ENCODE data around the gene TAP1. TPM values are rescaled to one million over a fixed set of nuclear protein-coding genes. Genes with fewer than 3 reads are reported as not detected.

TAP1 gene
- total RNA-seq, 1 experiment from 2014 or later, result 12.1 TPM

DNA sequence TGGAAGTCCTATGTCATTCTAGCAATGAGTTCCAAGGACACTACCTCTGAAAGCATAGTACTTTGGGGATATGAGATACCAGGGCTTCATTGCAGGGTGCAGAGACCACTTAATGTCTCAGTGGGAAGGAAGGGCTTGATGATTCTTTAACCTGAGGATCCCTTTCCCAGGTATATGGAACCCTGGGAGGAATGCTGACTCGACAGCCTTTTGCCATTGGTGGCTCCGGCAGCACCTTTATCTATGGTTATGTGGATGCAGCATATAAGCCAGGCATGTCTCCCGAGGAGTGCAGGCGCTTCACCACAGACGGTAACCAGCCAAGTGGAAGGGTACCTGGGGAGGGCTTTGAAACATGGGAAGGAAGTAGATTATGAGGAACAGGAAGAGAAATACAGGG lies 4.7 kb upstream of the TAP1 start:
- TF ChIP-seq, protein P1, sequence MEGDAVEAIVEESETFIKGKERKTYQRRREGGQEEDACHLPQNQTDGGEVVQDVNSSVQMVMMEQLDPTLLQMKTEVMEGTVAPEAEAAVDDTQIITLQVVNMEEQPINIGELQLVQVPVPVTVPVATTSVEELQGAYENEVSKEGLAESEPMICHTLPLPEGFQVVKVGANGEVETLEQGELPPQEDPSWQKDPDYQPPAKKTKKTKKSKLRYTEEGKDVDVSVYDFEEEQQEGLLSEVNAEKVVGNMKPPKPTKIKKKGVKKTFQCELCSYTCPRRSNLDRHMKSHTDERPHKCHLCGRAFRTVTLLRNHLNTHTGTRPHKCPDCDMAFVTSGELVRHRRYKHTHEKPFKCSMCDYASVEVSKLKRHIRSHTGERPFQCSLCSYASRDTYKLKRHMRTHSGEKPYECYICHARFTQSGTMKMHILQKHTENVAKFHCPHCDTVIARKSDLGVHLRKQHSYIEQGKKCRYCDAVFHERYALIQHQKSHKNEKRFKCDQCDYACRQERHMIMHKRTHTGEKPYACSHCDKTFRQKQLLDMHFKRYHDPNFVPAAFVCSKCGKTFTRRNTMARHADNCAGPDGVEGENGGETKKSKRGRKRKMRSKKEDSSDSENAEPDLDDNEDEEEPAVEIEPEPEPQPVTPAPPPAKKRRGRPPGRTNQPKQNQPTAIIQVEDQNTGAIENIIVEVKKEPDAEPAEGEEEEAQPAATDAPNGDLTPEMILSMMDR (conservative IDR thresholded peaks at IDR 0.05), result no peak
- H3K4me3 Mint-ChIP-seq, result no peak overlapping the region
- Histone ChIP-seq H2BK20ac (ENCODE audit: low read depth, low read length, poor library complexity, severe bottlenecking) (no peak overlapping the region), H3K9ac (ENCODE audit: extremely low read depth, insufficient read length, low read length) (no peak overlapping the region), H2BK15ac (ENCODE audit: low read depth, low read length) (no peak overlapping the region), H3K14ac (ENCODE audit: insufficient read depth, low read length) (no peak overlapping the region), H2BK120ac (ENCODE audit: low read depth, low read length, poor library complexity, severe bottlenecking) (no peak overlapping the region), H3K4me1 (ENCODE audit: insufficient read depth, low read length) (no peaks in the 10 kb centered on the region), H3K23me2 (ENCODE audit: insufficient read length, low read depth, low read length, poor library complexity, severe bottlenecking) (peaks cover 6% of the 10 kb centered on the region), H3K27ac (ENCODE audit: insufficient read length, low read depth, low read length) (no peak overlapping the region), H4K20me1 (ENCODE audit: control insufficient read depth, insufficient read depth, insufficient read length) (no peaks in the 10 kb centered on the region), H4K8ac (replicated peaks; ENCODE audit: insufficient read length, low read depth, low read length) (no peak overlapping the region), H2AK5ac (ENCODE audit: insufficient read length, low read length) (no peak overlapping the region), H2BK12ac (ENCODE audit: insufficient read length, low read depth, low read length) (no peak overlapping the region), H3K18ac (ENCODE audit: insufficient read length, low read depth, low read length) (no peak overlapping the region), H4K5ac (ENCODE audit: insufficient read length, low read depth, low read length) (no peak overlapping the region), H3K79me2 (ENCODE audit: insufficient read depth, low read length) (no peaks in the 10 kb centered on the region), H3K9me3 (ENCODE audit: control insufficient read depth, low read depth, low read length) (no peaks in the 10 kb centered on the region), H3T11ph (ENCODE audit: low read length) (no peak overlapping the region), H3K23ac (ENCODE audit: insufficient read length, low read depth, low read length) (no peak overlapping the region), H3K56ac (ENCODE audit: insufficient read length, low read depth, low read length) (no peak overlapping the region), H2AFZ (ENCODE audit: low read length) (no peak overlapping the region), H3K4ac (ENCODE audit: low read depth, low read length) (no peak overlapping the region), H3K27me3 (ENCODE audit: insufficient read depth, low read length) (peaks cover 6% of the 10 kb centered on the region; the same call in 1 of the 2 replicates), H3K79me1 (ENCODE audit: insufficient read depth, low read depth, low read length, poor library complexity, severe bottlenecking) (no peaks in the 10 kb centered on the region), H2BK5ac (ENCODE audit: insufficient read length, low read length) (no peak overlapping the region), H3K4me2 (ENCODE audit: insufficient read depth, insufficient read length, low read length) (no peak overlapping the region), H4K91ac (ENCODE audit: insufficient read length, low read depth, low read length) (no peak overlapping the region)
- H3K9me3 Mint-ChIP-seq, result no peaks in the 10 kb centered on the region
- H3K4me1 Mint-ChIP-seq, result peaks cover 14 to 17% of the 10 kb centered on the region in 2 experiments
- no peak overlapping the region for H3K27ac Mint-ChIP-seq
- peaks cover 50% of the 10 kb centered on the region for H3K27me3 Mint-ChIP-seq (ENCODE audit: low read depth)
- no CpG with 5 or more reads among the region's 5 CpGs for WGBS (ENCODE audit: extremely low coverage, insufficient read length, low lambda C conversion rate)
- no peak for DNase-seq
- no peaks in the 10 kb centered on the region for H3K36me3 Mint-ChIP-seq (ENCODE audit: insufficient read depth in 1 of 3, low read depth in 3 of 3)
